GM23338 (cell line): ENCODE measurements around the gene TENT4A. TPM values are rescaled to one million over a fixed set of nuclear protein-coding genes. Genes with fewer than 3 reads are reported as not detected.

Experiments
- ATAC-seq: fragments of 200-7000 bp; cut with Tn5 transposase; 3 replicates; pipeline ENCODE4 v1.9.1; 2020
- DNase-seq: peaks from one replicate; pipeline ENCODE4 v3.0.0-alpha.2; 2015; ENCODE audit warnings: low spot score
- H2AFZ ChIP-seq: fragments of 200-600 bp; sonication (generic); 2 replicates; pipeline ENCODE4 v1.8.0; 2016; ENCODE audit warnings: antibody characterized with exemption, mild to moderate bottlenecking, moderate library complexity
- H3F3A ChIP-seq: fragments of 200-600 bp; sonication (generic); replicated peaks from 2 replicates; pipeline ENCODE4 v1.8.0; 2017; ENCODE audit warnings: antibody characterized with exemption, mixed run types, low read depth
- H3K27ac ChIP-seq: fragments of 200-600 bp; sonication (generic); 2 replicates; pipeline ENCODE4 v1.6.1; 2016; ENCODE audit warnings: low read depth
- H3K27me3 ChIP-seq: fragments of 200-600 bp; sonication (generic); 2 replicates; pipeline ENCODE4 v1.8.0; 2016; ENCODE audit warnings: mild to moderate bottlenecking, mixed run types, moderate library complexity; ENCODE audit not compliant: insufficient read depth
- H3K36me3 ChIP-seq: fragments of 200-600 bp; sonication (generic); 2 replicates; pipeline ENCODE4 v1.8.0; 2016; ENCODE audit warnings: mild to moderate bottlenecking; ENCODE audit not compliant: insufficient read depth
- H3K4me1 ChIP-seq: fragments of 200-600 bp; sonication (generic); 2 replicates; pipeline ENCODE4 v1.8.0; 2016; ENCODE audit warnings: mild to moderate bottlenecking, moderate library complexity; ENCODE audit not compliant: insufficient read depth
- H3K4me2 ChIP-seq: fragments of 200-600 bp; sonication (generic); 2 replicates; pipeline ENCODE4 v1.7.1; 2017; ENCODE audit warnings: mixed run types
- H3K4me3 ChIP-seq: fragments of 200-600 bp; sonication (generic); 2 replicates; pipeline ENCODE4 v1.6.1; 2016; ENCODE audit warnings: mixed run types
- H3K79me2 ChIP-seq: fragments of 200-600 bp; sonication (generic); replicated peaks from 2 replicates; pipeline ENCODE4 v1.8.0; 2017; ENCODE audit warnings: mild to moderate bottlenecking; ENCODE audit not compliant: insufficient read depth
- H3K9me2 ChIP-seq: fragments of 200-600 bp; sonication (generic); 2 replicates; pipeline ENCODE4 v1.8.0; 2017; ENCODE audit not compliant: insufficient read depth
- H4K20me1 ChIP-seq: fragments of 200-600 bp; sonication (generic); replicated peaks from 2 replicates; pipeline ENCODE4 v1.8.0; 2017; ENCODE audit warnings: mild to moderate bottlenecking; ENCODE audit not compliant: insufficient read depth
- H3K27ac Mint-ChIP-seq: 2 replicates; pipeline ENCODE4 v1.8.0; 2020; ENCODE audit warnings: inconsistent platforms, mild to moderate bottlenecking, moderate library complexity, mixed read lengths
- H3K27me3 Mint-ChIP-seq: 3 replicates; pipeline ENCODE4 v1.8.0; 2022; ENCODE audit warnings: low read depth, mild to moderate bottlenecking, moderate library complexity, mixed read lengths, inconsistent platforms; ENCODE audit not compliant: insufficient read depth, poor library complexity
- H3K36me3 Mint-ChIP-seq: 3 replicates; pipeline ENCODE4 v1.8.0; 2021; ENCODE audit warnings: low read depth, mild to moderate bottlenecking, inconsistent platforms, moderate library complexity, mixed read lengths
- H3K4me1 Mint-ChIP-seq: 3 replicates; pipeline ENCODE4 v1.8.0; 2020; ENCODE audit warnings: mild to moderate bottlenecking, inconsistent platforms, mixed read lengths
- H3K4me3 Mint-ChIP-seq: 3 replicates; pipeline ENCODE4 v1.8.0; 2021; ENCODE audit warnings: moderate library complexity, mild to moderate bottlenecking, inconsistent platforms, mixed read lengths
- H3K9me3 Mint-ChIP-seq: 3 replicates; pipeline ENCODE4 v1.8.0; 2020; ENCODE audit warnings: moderate library complexity, mild to moderate bottlenecking, inconsistent platforms, mixed read lengths
- ZNF114 ChIP-seq: fragments of 250-450 bp; sonication (Bioruptor Pico); IDR thresholded peaks from 2 replicates; pipeline ENCODE4 v1.5.0; 2020; ENCODE audit warnings: mild to moderate bottlenecking, moderate library complexity
- ZNF462 ChIP-seq: fragments of 250-450 bp; sonication (Bioruptor Pico); IDR thresholded peaks from 2 replicates; pipeline ENCODE4 v1.5.0; 2020; ENCODE audit warnings: mild to moderate bottlenecking, moderate library complexity
- polyA plus RNA-seq: library from polyadenylated mRNA; unstranded; fragments of >200 nt; fragmentation: Nextera tagmentation; extraction: Ambion mirVana; gene quantifications from 2 replicates; pipeline ENCODE4 v1.2.1, GENCODE V29; 2016
- total RNA-seq: library from RNA; depleted of rRNA; stranded (reverse); fragments of >200 nt; shearing (Covaris generic); gene quantifications from 2 replicates; pipeline ENCODE4 v1.2.3, GENCODE V29; 2014
- TF ChIP-seq, protein P1 (sequence below), 2 experiments: fragments of 200-600 bp in 1 of 2; sonication (generic) in 1 of 2; conservative IDR thresholded peaks; 2 replicates each; pipeline versions ENCODE4 v1.5.1 to v1.6.1; 2016 to 2017; ENCODE audit warnings: antibody characterized with exemption in 2 of 2, low read depth in 2 of 2, mild to moderate bottlenecking in 2 of 2, moderate library complexity in 1 of 2
- TF ChIP-seq, protein P2 (sequence below): IDR thresholded peaks from one replicate; pipeline ENCODE4 v1.6.1; 2018; ENCODE audit warnings: antibody characterized with exemption; ENCODE audit not compliant: unreplicated experiment

The TENT4A gene
- total and polyA plus RNA-seq, 2 experiments from 2014 or later: 5.3 to 24.0 TPM

GRCh38 chr5:6781716-6782115 is 68.5 kb downstream of the TENT4A start (continued):
- TF ChIP-seq ZNF462: no peak

DNA sequence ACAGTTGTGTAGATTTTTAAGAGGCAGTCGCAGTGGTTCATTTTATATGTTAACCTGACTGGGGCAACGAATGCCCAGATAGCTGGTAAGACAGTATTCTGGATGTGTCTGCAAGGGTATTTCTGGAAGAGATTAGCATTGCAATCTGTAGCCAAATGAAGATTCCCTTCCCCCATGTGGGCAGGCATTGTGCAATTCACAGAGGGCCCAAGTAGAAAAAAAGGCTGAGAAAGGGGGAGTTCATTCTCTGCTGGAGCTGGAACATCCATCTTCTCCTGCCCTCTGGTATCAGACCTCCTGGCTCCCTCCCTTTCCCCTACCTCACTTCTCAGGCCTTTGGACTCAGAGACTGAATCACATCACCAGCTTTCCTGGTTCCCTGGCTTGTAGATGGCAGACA is 70.6 kb downstream of the TENT4A start:
- Mint-ChIP-seq H3K9me3 (no peaks in the 10 kb centered on the region; the same call in 2 of the 3 replicates), H3K4me3 (no peak overlapping the region), H3K36me3 (no peaks in the 10 kb centered on the region), H3K27ac (no peak overlapping the region), H3K27me3 (peaks cover 1% of the 10 kb centered on the region), H3K4me1 (no peaks in the 10 kb centered on the region)
- DNase-seq (no peak), ATAC-seq (no peak)
- H3K4me3 ChIP-seq: no peak overlapping the region
- no peak overlapping the region for H2AFZ ChIP-seq
- no peaks in the 10 kb centered on the region for H3F3A ChIP-seq
- no peaks in the 10 kb centered on the region for H3K36me3 ChIP-seq
- no peaks in the 10 kb centered on the region; the same call in 1 of the 2 replicates for H3K9me2 ChIP-seq
- no peak overlapping the region for H3K4me2 ChIP-seq
- H3K79me2 ChIP-seq: no peaks in the 10 kb centered on the region
- no peaks in the 10 kb centered on the region for H3K27me3 ChIP-seq
- H3K27ac ChIP-seq: no peak overlapping the region
- no peaks in the 10 kb centered on the region for H3K4me1 ChIP-seq
- H4K20me1 ChIP-seq: no peaks in the 10 kb centered on the region
- TF ChIP-seq, protein P1, sequence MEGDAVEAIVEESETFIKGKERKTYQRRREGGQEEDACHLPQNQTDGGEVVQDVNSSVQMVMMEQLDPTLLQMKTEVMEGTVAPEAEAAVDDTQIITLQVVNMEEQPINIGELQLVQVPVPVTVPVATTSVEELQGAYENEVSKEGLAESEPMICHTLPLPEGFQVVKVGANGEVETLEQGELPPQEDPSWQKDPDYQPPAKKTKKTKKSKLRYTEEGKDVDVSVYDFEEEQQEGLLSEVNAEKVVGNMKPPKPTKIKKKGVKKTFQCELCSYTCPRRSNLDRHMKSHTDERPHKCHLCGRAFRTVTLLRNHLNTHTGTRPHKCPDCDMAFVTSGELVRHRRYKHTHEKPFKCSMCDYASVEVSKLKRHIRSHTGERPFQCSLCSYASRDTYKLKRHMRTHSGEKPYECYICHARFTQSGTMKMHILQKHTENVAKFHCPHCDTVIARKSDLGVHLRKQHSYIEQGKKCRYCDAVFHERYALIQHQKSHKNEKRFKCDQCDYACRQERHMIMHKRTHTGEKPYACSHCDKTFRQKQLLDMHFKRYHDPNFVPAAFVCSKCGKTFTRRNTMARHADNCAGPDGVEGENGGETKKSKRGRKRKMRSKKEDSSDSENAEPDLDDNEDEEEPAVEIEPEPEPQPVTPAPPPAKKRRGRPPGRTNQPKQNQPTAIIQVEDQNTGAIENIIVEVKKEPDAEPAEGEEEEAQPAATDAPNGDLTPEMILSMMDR (conservative IDR thresholded peaks at IDR 0.05; ENCODE audit: low read depth in 2 of 2): no peak
- no peak for TF ChIP-seq ZNF114 (CRISPR knock-in tag)
- TF ChIP-seq, protein P2, sequence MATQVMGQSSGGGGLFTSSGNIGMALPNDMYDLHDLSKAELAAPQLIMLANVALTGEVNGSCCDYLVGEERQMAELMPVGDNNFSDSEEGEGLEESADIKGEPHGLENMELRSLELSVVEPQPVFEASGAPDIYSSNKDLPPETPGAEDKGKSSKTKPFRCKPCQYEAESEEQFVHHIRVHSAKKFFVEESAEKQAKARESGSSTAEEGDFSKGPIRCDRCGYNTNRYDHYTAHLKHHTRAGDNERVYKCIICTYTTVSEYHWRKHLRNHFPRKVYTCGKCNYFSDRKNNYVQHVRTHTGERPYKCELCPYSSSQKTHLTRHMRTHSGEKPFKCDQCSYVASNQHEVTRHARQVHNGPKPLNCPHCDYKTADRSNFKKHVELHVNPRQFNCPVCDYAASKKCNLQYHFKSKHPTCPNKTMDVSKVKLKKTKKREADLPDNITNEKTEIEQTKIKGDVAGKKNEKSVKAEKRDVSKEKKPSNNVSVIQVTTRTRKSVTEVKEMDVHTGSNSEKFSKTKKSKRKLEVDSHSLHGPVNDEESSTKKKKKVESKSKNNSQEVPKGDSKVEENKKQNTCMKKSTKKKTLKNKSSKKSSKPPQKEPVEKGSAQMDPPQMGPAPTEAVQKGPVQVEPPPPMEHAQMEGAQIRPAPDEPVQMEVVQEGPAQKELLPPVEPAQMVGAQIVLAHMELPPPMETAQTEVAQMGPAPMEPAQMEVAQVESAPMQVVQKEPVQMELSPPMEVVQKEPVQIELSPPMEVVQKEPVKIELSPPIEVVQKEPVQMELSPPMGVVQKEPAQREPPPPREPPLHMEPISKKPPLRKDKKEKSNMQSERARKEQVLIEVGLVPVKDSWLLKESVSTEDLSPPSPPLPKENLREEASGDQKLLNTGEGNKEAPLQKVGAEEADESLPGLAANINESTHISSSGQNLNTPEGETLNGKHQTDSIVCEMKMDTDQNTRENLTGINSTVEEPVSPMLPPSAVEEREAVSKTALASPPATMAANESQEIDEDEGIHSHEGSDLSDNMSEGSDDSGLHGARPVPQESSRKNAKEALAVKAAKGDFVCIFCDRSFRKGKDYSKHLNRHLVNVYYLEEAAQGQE: no peak
